GM21737 (cell line): ENCODE results near the gene CABLES1.

Experiments used
- ATAC-seq: cut with Tn5 transposase; IDR thresholded peaks from one replicate; pipeline ENCODE4 v1.9.1; 2021; ENCODE audit warnings: mild to moderate bottlenecking, moderate library complexity; ENCODE audit not compliant: unreplicated experiment

The CABLES1 gene

GRCh38 chr18:23165271-23166068 lies 30.2 kb downstream of the CABLES1 start:
- no peak for ATAC-seq

- no peak for ATAC-seq
Measured at GRCh38 chr18:23166891-23167541, 31.7 kb downstream of the CABLES1 start.

DNA sequence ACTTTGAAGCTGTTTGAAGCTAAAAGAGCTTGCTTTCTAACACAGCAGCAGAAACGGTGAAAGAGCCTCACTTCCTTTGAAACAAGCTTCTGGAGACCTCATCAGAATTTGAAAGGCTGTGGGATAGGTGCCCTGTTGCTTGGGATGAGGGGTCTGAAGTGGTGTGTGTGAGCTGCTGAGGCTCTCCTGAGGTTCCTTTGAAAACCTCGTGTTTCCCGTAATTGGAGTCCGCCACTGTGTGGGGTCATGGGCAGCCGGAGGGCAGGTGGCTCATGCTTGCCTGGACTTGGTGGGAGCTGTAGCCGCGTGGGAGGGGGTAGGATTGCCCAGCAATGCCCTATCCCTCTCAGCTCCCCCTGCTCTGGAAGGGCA lies 34.4 kb downstream of the CABLES1 start:
- no peak for ATAC-seq

DNA sequence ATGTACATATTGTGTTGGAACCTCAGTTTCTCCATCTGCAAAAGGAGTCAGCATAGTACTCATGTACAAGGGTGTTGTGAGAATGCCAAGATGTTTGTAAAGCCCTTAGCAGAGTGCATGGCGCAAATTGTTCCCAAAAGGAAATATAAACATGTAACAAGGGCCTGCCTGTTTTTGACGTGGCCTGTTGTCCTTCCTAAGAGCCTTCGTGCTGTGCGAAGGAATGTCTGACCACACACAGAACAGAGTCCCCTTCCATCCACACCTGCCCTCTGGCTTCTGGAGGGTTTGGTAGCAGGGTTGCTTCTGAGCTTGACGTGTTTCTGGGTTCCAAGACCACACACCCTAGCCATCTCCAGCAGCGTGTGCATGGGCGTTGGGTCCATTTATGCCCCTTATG lies 34.9 kb downstream of the CABLES1 start:
- ATAC-seq, result no peak

DNA sequence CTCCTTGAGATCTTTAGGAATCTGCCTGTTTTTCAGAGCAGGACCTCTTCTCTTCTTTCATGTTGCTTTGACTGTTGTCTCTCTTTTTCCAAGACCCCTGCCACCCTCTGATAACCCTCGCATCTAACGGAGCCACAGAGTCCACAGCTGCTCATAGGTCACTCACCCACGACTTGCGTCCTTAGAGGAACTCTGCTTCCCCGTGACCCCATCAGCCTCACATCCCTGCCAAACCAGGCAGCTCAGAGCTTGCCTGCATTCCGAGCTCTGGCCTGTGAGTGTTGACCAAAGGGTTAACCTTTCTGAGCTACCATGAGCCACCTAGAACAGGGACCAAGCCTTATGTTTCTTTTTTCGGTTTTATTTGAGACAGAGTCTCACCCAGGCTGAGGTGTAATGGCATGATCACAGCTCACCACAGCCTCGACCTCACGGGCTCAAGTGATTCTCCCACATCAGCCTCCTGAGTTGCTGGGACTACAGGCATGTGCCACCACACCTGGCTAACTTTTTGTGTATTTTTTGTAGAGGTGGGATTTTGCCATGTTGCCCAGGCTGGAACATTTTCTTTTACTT lies 36.4 kb downstream of the CABLES1 start:
- no peak for ATAC-seq

DNA sequence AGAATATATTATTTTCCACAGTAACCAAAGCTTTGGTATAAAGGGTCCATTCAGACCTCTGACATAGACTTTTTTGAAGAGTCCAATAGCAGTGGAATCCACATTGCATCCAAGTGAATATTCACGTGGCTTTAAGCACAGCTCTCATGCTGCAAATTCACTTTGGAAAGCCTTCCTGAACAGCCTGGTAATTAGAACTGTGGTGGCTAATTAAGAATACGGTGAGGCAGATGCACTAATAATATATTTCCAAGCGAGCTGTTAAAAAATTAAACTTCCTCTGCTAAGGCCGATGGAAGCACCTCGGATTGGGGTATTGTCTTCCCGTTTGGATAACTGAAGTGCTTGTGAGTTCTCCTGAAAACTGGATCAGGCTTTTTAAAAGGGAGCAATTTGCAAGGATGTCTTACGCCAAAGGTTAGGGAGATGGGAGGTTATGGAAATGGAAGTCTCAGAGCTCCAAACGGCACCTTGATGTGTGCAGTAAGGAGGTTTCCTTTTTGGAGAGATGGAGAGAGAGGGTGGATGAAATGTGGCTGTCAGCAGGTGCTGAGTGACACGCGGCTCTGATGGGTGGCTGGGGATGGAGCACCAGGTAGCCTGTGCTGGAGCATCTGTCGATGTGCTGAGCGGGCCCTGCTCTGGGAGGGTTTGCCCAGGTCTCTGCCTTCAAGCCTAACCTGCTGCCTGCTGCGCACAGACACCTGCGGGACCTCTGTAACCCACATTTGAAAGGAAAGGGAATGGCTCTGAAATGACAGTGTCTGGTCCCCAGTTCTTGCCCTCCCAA lies 37.5 kb downstream of the CABLES1 start:
- ATAC-seq, result no peak

GRCh38 chr18:23173912-23174311 lies 38.6 kb downstream of the CABLES1 start:
- ATAC-seq, result no peak

DNA sequence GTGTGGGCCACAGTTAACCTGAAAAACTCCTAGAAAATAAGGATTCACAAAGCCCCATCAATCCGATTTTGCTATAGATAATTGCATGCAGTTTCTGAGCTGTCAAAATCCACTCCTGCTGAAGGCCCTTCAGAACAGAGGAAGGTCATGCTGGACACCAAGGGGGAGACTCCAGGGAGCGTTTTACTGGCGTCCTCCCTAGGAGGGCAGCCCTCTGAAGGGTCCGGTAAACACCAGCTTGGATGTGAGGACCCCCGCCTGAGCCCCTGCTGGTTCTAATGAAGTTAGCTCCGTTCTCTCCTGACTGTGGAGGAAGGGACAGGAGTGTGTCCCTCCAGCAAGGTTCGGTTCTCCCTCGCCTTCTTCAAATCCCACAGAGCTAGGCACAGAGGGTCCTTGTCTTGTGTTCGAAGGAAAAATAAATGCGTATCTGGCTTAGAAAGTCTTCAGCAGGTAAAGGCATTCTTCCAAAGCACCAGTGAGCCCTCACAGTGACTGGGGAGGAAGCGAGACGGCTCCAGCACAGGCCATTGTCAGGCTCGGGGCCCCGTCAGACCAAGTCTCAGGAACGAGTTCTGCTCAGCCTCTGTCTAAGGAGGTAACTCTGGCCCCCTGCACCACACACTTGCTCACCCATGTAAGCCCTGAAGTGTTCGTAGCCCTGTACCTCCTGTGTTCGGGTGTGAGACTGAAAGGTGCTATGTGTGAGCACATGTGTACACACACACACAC lies 41.6 kb downstream of the CABLES1 start:
- no peak for ATAC-seq

DNA sequence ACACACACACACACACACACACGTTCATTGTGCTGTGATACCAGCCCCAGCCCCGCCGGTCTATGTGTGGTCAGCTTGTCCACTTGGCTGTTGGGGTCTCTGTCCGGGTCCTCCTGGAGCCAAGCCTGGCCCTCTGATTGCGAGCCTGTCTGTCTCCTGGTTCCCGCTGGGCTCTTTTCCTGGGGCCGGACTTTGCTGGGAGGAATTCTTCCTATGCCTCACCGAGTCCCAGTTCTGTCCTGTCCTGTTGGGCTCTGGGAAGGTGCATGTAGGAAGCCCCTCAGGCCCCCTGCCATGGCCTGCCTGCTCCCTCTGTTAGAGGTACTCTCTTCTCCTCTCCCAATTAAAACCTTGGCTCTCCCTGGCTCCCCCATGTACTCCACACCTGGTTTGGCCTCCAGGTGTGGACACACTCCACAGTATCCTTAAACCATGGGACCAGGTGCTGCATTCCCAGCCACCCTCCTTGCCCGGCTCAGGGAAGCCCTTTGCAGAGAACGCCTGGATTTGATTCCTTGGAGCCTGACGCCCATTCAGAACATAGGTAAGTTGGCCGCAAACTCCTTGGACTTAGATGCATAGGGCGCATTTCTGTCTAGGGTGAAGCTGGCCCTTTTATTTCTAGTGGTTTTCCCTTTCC lies 42.3 kb downstream of the CABLES1 start:
- ATAC-seq, result no peak

- no peak for ATAC-seq
Measured at GRCh38 chr18:23178201-23178600, 42.9 kb downstream of the CABLES1 start.

DNA sequence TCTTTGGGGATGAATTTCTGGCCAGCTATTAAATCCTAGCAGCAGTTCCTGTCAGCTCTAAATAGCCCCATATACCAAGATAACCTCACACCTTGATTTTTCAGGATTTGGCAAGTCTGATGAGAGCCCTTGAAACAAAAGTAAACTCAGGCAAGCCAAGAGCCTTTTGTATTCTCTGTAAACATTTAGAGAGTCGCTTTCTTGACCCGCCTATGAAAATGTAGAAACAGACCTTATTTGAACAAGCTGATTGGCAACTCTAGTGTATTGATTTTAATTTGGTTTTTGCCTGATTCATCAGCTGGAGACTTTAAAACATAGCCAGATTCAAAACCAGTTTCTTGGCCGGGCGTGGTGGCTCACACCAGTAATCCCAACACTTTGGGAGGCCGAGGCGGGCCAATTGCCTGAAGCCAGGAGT lies 43.4 kb downstream of the CABLES1 start:
- ATAC-seq, result no peak

GRCh38 chr18:23179416-23179815 lies 44.1 kb downstream of the CABLES1 start:
- no peak for ATAC-seq

- no peak for ATAC-seq
Measured at GRCh38 chr18:23181547-23181946, 46.3 kb downstream of the CABLES1 start.

GRCh38 chr18:23182606-23183005 lies 47.3 kb downstream of the CABLES1 start:
- no peak for ATAC-seq

DNA sequence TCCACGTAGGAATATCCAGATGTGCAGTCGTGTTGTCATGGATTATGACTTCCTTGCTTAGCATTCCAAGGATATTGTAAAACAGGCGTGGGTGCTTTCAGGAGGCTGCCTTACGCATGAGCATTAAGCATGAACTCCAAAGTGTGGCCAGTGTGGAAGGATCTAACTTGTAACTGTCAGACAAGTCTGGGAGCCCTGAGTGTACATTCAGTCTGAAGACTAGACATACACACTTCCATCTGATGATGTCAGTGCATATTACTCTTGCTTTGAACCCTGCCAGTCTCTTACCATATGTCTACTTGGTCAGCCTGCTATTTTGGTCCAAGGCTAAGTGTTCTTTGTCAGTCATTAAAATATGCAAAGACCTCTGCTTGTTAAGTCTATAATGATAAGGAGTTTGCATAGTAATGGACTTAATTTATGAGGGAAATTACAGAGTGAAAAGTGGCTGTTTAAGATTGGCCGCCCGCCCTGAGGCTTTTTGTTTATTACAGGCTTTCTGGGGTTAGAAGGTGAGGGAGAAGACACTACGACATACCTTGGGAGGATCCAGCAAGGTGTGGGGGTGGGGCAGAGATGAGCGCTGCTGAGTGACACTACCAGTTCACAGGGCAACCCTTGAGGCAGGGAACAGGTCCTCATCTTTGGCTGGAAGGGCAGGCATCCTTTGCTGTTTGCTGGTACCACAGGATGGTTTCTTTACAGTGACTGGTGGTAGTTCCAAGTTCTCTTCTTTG lies 48.3 kb downstream of the CABLES1 start:
- no peak for ATAC-seq

- ATAC-seq, result no peak
Measured at GRCh38 chr18:23186781-23187180, 51.5 kb downstream of the CABLES1 start.

GRCh38 chr18:23188068-23188760 lies 52.9 kb downstream of the CABLES1 start:
- ATAC-seq, result no peak

DNA sequence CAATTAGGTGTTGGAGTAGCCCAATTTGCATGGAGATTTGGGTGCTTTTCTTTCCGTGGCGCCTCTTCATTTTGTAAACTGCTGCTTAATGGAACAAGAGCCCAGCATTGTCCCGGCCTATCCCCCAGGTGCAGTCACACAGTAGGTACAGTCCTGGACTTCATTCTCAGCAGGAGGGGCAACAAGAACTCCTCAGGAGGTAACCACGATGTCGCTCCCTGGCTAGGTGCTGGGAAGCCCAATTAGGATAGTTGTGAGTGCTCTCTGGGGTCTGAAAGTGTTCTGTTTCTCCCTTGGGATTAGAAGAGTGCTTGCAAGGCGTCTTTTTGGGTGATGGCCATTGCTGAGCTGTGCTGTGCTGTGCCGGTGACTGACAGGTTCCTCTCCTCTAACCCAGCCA lies 53.8 kb downstream of the CABLES1 start:
- ATAC-seq, result no peak
